HG03097 (cell line): ENCODE results near the gene UBAC2.
"Not testable (repeated sequence)": the region's sequence is repeated elsewhere in the genome, so short reads cannot be mapped to it uniquely, and the experiment has no call there.

Source experiments
- ATAC-seq: cut with Tn5 transposase; IDR thresholded peaks from one replicate; pipeline ENCODE4 v1.9.1; 2021; ENCODE audit not compliant: unreplicated experiment, low FRiP score

UBAC2 gene

DNA sequence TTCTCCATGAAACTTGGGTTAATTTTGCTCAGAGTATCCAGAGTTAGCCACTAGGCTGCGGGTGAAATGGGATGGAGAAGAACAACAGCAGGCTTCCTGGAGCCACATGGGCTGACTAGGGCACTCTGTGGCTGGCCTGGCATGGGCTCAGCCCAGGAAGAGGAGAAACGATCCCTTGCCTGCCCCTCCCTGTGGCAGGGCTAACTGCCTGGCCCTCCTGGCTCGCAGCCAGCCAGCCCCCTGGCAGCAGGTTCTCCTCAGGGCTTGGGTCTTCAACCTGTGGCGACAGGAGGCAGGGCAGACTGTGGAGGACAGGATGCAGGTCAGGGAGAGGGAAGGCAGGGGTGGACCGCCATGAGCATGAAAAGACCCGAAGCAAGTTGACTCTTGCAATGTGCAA lies 185.3 kb downstream of the UBAC2 start:
- no peak for ATAC-seq

GRCh38 chr13:99386495-99386894 lies 185.8 kb downstream of the UBAC2 start:
- ATAC-seq, result no peak

DNA sequence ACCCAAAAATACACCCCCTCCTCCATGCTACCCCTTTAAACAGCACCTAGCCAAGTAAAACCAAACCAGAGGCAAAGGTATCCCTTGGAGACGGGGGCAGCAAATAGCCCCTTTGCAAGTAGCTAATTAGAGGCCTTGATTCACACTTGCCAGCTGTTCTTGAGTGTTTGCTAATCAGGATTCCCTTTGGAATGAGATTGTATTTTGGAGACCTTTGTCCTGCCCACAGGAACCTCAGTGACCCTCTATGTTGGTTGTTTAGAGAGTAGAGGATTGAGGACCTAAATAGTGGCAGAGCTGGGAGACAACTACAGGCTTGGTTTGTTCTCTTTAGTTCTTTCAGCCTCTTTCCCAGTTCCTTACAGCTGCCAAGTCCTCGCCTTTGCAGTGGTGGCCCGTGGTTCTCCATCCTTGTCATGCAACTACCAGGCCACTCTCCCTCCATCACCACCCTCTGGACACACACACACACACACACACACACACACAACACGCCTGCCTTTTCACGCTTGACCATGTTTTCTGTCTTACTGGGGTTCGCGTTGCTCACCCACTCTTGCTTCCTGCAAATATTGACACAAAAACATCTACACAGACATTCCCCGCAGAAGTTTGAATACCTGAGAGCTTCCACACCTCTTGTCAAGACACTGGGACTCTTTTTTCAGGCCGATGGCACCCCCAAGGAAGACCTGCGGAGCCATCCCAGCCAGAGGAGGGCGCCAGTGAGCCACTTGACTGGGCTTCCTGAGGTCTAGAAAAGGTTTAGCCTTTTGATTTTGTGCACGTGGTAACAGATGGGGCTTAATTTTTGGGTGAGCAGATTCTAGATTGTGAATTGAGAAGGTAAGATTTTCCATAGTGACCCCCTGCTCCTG lies 186.5 kb downstream of the UBAC2 start:
- ATAC-seq, result no peak

- no peak for ATAC-seq
These were observed 187.8 kb downstream of the UBAC2 start for GRCh38 chr13:99388334-99388923.

- ATAC-seq, result not testable (repeated sequence)
These were observed 188.4 kb downstream of the UBAC2 start for GRCh38 chr13:99389094-99389493.

DNA sequence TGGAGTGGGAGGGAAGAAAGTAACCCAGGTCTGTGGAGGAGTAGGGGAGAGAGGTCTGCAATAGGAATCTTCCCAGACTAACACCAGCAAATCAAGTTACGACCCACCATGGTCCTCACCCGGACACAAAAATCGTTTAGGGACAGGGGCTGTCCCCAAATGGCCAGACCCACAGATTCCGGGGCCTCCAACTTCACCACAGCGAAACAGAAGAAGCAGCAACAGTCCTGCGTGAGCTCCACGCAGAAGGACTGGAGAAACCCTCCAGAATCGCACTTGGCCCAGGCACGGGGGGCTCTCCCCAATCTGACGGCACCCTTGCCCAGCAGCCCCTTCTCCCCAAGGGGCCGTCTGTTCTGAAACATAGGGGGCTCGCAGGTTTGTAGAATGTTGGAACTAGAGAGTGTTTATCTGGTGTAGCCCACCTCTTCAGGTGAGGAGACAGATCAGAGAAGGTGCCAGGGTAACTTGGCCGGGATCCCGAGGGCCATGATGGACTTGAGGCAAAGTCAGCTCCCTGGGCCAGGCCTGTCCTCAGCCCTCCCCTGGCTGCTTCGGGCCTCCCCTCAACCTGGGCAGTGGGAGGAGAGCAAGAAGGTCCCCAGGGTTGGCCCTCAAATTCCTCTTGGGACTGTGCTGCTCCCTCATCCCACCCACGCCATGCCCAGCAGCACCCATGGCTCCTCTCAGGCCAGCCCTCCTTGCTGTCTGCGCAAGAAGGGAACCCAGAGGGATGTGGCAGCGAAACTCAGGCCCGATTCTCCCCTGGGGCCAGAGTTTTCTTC lies 189.1 kb downstream of the UBAC2 start:
- no peak for ATAC-seq

DNA sequence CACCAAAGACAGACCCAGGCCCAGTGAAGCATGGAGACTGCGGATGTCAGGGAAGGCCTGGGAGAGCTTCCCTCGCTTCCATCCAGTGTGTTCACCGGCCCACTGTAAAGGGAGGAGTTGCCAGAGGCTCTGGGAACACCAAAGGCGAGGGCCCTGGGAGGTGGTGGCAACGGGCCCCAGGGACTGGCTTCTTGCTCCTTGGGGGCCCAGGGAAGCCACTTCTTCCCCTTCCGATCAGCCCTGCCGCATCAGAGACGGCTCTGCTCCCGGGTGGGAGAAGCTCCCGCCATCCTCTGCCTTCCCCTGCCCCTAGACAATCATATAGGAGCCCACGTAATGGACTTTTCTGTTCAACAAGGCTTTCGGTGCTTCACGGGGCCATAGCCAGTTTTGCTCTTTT lies 189.9 kb downstream of the UBAC2 start:
- no peak for ATAC-seq

DNA sequence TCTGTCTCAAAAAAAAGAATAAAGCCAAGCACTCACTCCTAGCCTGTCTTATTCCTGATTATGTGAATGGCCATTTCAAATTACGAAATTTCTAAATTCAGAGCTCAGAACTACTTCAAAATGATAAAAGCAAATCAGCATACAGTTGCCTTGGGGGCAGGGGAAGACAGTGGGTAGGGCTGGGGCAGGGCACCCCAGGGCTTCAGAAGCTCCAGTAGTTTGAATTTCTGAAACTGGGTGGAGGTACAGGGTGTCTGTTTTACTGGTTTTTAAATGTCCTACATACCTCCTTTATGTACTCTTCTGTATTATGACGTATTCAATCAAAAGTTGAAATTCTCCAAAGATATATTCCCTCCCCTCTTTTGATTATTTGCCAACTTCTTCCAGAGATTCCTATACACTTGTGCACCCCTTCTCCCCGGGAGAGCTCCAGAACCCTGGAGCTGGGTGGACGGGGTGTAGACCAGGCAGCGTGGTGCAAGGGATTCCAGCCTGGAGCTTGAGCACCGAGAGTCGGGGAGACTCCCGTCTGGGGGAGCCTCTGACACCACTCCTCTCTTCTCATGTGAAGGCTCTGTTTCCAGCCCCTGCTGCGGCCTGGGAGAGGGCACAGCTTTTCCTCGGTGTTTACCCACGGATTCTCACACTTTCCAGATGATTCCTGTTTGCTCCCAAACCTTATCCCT lies 191.3 kb downstream of the UBAC2 start:
- ATAC-seq, result no peak

GRCh38 chr13:99392470-99393135 lies 191.9 kb downstream of the UBAC2 start:
- ATAC-seq, result no peak

GRCh38 chr13:99393391-99393790 lies 192.7 kb downstream of the UBAC2 start:
- ATAC-seq, result not testable (repeated sequence)

DNA sequence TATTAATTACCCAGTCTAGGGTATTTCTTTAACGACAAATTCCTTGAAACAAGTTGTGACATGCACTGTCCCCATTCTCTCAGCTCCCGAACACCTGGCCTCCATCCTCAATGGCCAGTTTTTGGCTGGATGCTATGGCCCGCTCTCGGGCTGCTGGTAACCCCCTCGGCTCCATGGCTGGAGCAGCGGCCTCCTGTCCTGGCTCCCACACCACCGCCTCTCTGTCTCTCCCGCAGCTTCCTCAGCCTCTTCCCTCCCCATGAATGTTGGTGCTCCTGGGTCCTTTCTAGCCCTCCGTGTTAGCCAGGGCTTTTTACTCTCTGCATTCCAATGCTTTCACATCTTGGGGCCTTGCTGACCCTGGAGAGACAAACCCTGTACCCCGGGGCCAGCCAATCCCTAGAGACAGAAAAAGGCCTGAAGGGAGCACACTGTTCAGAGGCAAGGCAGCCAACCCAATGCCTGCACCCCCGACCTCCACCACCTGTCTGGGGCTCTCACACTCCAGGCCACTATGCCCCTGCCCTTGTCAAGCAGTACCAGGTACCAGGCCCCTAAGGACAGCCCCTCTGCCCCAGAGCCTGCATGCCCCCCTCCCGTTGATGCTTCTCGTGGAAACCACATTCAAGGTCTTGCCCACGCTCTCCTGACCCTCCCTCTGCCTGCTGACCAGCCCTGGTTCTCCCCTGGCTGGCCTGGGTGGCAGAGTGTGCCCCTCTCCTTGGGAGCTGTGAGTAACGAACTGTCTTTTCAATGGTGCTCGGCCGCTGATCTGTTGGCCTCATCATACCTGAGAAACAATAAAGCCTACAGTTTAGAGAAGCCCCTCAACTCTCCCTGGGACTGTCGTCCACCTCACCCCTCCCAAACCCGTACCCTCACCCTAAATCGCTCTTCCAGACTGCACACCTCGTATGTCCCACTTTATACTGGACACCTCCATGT lies 193.4 kb downstream of the UBAC2 start:
- ATAC-seq, result no peak

GRCh38 chr13:99395436-99395835 lies 194.8 kb downstream of the UBAC2 start:
- no peak for ATAC-seq

DNA sequence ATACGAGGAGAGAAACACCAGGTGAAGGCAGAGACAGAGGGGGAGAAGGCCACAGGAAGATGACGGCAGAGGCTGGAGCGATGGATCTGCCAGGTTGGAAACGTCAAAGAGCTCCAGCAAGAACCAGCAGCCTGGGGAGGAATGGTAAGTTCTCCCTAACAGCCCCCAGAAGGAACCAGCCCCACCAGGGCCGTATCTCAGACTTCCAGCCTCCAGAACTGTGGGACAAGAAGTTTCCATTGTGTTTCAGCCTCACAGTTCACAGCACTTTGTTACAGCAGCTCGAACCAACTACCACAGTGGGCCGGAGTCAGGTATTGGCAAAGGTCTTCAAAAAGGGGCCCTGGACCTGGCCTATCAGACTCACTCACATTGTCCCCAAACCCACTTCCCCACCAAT lies 195.8 kb downstream of the UBAC2 start:
- ATAC-seq, result no peak

DNA sequence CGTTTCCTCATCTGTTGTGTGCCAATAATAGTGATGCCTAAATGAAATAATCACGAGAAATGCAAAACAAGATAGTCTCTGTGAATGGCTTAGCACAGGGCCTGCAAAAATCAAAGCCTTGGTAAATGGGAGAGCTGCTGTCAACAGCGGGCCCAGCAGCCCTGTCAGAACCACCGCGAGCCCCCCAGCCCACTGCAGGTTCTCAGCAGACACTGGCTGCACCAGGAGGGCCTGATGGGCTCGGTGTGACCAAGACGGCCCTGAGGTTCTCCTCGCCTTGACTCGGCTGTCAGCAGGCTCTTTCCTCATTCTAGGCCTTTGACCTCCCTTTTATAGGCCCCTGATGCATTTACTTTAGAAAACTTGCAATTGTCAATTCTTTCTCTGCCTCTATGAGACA lies 197.4 kb downstream of the UBAC2 start:
- ATAC-seq, result no peak

DNA sequence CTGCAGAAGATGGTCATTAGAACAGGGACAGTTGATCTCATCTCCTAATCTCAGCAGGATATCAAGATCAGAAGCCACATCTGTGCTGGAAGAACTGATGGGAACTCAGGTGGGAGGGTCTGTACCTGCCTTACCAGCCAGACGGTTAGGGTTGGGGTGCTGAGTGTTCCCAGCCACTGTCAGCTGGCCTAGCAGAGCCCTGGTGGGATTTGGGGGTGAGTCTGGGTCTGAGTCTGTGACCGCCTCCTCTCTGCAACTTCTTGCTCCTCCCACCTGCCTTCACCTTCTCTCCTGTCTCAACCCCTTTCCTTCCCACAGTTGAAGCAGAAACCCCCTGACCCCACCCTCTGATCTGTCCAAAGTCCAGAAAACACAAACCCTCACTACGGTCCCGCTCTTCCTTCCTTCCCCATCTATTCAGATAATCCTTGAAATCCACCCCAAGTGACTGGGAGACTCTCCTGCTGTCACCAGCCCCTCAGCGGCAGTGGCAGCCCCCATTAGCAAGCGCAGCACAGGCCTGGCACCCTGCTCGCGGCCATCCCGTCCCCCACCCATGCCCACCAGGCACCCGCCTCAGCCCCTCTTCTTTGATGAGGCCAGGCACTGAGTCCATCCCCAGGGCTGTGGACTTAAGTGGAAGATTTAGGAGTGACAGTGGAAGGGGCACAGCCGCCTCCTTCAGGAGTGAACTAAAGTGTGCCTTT lies 198.4 kb downstream of the UBAC2 start:
- ATAC-seq, result no peak

GRCh38 chr13:99399623-99399974 lies 198.9 kb downstream of the UBAC2 start:
- no peak for ATAC-seq

DNA sequence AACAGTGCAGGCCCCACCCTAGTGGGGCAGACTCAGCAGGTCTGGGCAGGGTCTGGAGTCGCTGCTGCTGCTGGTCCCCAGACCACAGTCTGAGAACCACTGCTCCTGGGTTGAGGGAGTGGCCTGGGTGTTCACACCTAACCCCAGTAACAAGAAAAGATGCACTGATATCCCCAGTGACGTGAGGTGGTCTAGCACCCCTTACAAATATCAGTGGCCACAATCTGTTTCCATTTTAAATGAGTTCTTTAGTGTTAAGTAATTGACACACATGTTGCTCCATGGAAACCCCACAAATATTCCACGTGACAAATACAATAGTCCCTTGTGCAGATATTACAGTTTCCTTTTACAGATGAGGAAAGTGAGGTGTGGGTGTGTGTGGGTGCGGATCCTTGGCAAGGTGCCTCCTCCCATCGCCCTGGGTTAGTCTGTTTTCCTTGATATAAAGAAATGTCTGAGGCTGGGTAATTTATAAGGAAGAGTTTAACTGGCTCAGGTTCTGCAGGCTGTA lies 202.9 kb downstream of the UBAC2 start:
- no peak for ATAC-seq

- no peak for ATAC-seq
These were observed 203.5 kb downstream of the UBAC2 start for GRCh38 chr13:99404005-99404755.
